ENCODE data around the gene TLCD3B. TPM values are rescaled to one million over a fixed set of nuclear protein-coding genes. Genes with fewer than 3 reads are reported as not detected.

Gene TLCD3B
- polyA plus RNA-seq, 1 donor from 2014 or later, result 18.9 TPM

GRCh38 chr16:30078744-30079143 is 47.7 kb upstream of the TLCD3B start:
- Histone ChIP-seq H2AFZ (ENCODE audit: low read depth, low read length) (no peak overlapping the region), H3K27ac (ENCODE audit: low read length) (no peak overlapping the region), H3K4me2 (ENCODE audit: low read length) (no peak overlapping the region), H3K4me3 (ENCODE audit: low read length) (no peak overlapping the region), H3K9ac (ENCODE audit: low read length) (no peak overlapping the region), H3K9me3 (ENCODE audit: low read length) (no peaks in the 10 kb centered on the region), H3K36me3 (ENCODE audit: insufficient read depth, low read length) (no peaks in the 10 kb centered on the region), H3K27me3 (ENCODE audit: insufficient read depth, low read depth, low read length) (no peaks in the 10 kb centered on the region), H3K9me2 (ENCODE audit: insufficient read depth, low read length) (no peaks in the 10 kb centered on the region), H3F3A (ENCODE audit: insufficient read depth, low read length, poor library complexity, severe bottlenecking) (no peaks in the 10 kb centered on the region), H4K20me1 (ENCODE audit: insufficient read depth) (no peaks in the 10 kb centered on the region), H3K79me2 (replicated peaks; ENCODE audit: insufficient read depth, low read length) (peaks cover 32% of the 10 kb centered on the region)
- TF ChIP-seq RAD21 (conservative IDR thresholded peaks at IDR 0.05) (no peak), EP300 (conservative IDR thresholded peaks at IDR 0.05; ENCODE audit: poor library complexity, severe bottlenecking) (no peak), SMC3 (conservative IDR thresholded peaks at IDR 0.05; ENCODE audit: poor library complexity) (no peak), POLR2AphosphoS5 (IDR thresholded peaks at IDR 0.05) (no peak), EZH2 (IDR thresholded peaks at IDR 0.05; ENCODE audit: borderline replicate concordance, insufficient read depth, low read length, poor library complexity, severe bottlenecking) (no peak), CTCF (IDR thresholded peaks at IDR 0.05; ENCODE audit: poor library complexity, severe bottlenecking) (no peak), TAF1 (IDR thresholded peaks at IDR 0.05; ENCODE audit: low read depth) (no peak), MXI1 (conservative IDR thresholded peaks at IDR 0.05; ENCODE audit: poor library complexity, severe bottlenecking) (no peak)
- TF ChIP-seq, protein P1, sequence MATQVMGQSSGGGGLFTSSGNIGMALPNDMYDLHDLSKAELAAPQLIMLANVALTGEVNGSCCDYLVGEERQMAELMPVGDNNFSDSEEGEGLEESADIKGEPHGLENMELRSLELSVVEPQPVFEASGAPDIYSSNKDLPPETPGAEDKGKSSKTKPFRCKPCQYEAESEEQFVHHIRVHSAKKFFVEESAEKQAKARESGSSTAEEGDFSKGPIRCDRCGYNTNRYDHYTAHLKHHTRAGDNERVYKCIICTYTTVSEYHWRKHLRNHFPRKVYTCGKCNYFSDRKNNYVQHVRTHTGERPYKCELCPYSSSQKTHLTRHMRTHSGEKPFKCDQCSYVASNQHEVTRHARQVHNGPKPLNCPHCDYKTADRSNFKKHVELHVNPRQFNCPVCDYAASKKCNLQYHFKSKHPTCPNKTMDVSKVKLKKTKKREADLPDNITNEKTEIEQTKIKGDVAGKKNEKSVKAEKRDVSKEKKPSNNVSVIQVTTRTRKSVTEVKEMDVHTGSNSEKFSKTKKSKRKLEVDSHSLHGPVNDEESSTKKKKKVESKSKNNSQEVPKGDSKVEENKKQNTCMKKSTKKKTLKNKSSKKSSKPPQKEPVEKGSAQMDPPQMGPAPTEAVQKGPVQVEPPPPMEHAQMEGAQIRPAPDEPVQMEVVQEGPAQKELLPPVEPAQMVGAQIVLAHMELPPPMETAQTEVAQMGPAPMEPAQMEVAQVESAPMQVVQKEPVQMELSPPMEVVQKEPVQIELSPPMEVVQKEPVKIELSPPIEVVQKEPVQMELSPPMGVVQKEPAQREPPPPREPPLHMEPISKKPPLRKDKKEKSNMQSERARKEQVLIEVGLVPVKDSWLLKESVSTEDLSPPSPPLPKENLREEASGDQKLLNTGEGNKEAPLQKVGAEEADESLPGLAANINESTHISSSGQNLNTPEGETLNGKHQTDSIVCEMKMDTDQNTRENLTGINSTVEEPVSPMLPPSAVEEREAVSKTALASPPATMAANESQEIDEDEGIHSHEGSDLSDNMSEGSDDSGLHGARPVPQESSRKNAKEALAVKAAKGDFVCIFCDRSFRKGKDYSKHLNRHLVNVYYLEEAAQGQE (IDR thresholded peaks at IDR 0.05; ENCODE audit: borderline replicate concordance), result no peak

GRCh38 chr16:30077656-30078055 is 46.6 kb upstream of the TLCD3B start:
- Histone ChIP-seq H3K27me3 (ENCODE audit: insufficient read depth, low read depth, low read length) (no peaks in the 10 kb centered on the region), H3K79me2 (replicated peaks; ENCODE audit: insufficient read depth, low read length) (peaks cover 32% of the 10 kb centered on the region), H3K9me3 (ENCODE audit: low read length) (no peaks in the 10 kb centered on the region), H3K4me2 (ENCODE audit: low read length) (no peak overlapping the region), H3K9ac (ENCODE audit: low read length) (no peak overlapping the region), H3F3A (ENCODE audit: insufficient read depth, low read length, poor library complexity, severe bottlenecking) (no peaks in the 10 kb centered on the region), H3K9me2 (ENCODE audit: insufficient read depth, low read length) (no peaks in the 10 kb centered on the region), H3K27ac (ENCODE audit: low read length) (no peak overlapping the region), H3K4me3 (ENCODE audit: low read length) (peak overlapping the region; percentile 99), H3K36me3 (ENCODE audit: insufficient read depth, low read length) (no peaks in the 10 kb centered on the region), H4K20me1 (ENCODE audit: insufficient read depth) (no peaks in the 10 kb centered on the region), H2AFZ (ENCODE audit: low read depth, low read length) (no peak overlapping the region)
- TF ChIP-seq CTCF (IDR thresholded peaks at IDR 0.05; ENCODE audit: poor library complexity, severe bottlenecking) (no peak), POLR2AphosphoS5 (IDR thresholded peaks at IDR 0.05) (no peak), RAD21 (conservative IDR thresholded peaks at IDR 0.05) (no peak), EZH2 (IDR thresholded peaks at IDR 0.05; ENCODE audit: borderline replicate concordance, insufficient read depth, low read length, poor library complexity, severe bottlenecking) (no peak), EP300 (conservative IDR thresholded peaks at IDR 0.05; ENCODE audit: poor library complexity, severe bottlenecking) (no peak), MXI1 (conservative IDR thresholded peaks at IDR 0.05; ENCODE audit: poor library complexity, severe bottlenecking) (no peak), TAF1 (IDR thresholded peaks at IDR 0.05; ENCODE audit: low read depth) (no peak), SMC3 (conservative IDR thresholded peaks at IDR 0.05; ENCODE audit: poor library complexity) (no peak)
- TF ChIP-seq, protein P1 (IDR thresholded peaks at IDR 0.05; ENCODE audit: borderline replicate concordance), result no peak

Data from neural cell (in vitro differentiated cells).